Adrenal gland (tissue), 5 donors: Measurements from ENCODE around the gene ATG9A.

Experiments used
- POLR2A ChIP-seq, 2 donors: fragments of 450-650 bp; IDR thresholded peaks; one replicate each; pipeline ENCODE4 v1.6.1; 2017; ENCODE audit warnings: antibody characterized with exemption in 2 of 2, mild to moderate bottlenecking in 2 of 2, moderate library complexity in 1 of 2
- TF ChIP-seq, protein P1 (sequence below), 6 experiments: fragments of 450-650 bp in 4 of 6; fragments of 200-600 bp in 2 of 6; sonication (generic) in 1 of 6; IDR thresholded peaks; 1 replicate in 5 of 6; 2 replicates in 1 of 6; pipeline versions ENCODE4 v1.5.1 to v1.8.0; 2016 to 2021; ENCODE audit warnings: antibody characterized with exemption in 6 of 6, mild to moderate bottlenecking in 2 of 6, moderate library complexity in 1 of 6
- donor health status: DM: no; HTN: no; CAD: no.

DNA sequence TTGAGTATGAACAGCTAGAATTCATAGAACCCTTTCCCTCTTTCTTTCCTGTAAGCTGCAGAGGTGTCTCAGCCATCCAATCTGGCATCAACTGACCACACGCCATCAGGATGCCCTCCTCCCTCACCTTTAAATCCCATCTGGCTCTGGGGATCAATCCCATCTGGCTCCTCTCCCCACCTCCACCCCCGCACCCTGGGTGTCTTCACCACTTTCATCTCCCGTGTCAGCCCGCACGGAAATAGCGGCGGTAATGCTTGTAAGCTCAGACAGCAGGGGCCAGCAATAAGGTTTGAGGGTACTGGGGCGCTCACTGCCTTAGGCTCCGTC, 23.1 kb upstream of the ATG9A start:
- TF ChIP-seq, protein P1, sequence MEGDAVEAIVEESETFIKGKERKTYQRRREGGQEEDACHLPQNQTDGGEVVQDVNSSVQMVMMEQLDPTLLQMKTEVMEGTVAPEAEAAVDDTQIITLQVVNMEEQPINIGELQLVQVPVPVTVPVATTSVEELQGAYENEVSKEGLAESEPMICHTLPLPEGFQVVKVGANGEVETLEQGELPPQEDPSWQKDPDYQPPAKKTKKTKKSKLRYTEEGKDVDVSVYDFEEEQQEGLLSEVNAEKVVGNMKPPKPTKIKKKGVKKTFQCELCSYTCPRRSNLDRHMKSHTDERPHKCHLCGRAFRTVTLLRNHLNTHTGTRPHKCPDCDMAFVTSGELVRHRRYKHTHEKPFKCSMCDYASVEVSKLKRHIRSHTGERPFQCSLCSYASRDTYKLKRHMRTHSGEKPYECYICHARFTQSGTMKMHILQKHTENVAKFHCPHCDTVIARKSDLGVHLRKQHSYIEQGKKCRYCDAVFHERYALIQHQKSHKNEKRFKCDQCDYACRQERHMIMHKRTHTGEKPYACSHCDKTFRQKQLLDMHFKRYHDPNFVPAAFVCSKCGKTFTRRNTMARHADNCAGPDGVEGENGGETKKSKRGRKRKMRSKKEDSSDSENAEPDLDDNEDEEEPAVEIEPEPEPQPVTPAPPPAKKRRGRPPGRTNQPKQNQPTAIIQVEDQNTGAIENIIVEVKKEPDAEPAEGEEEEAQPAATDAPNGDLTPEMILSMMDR (IDR thresholded peaks at IDR 0.05) = no peak
- no peak for TF ChIP-seq POLR2A (IDR thresholded peaks at IDR 0.05)
